ENCODE results near the gene GSDME. TPM values are rescaled to one million over a fixed set of nuclear protein-coding genes. Genes with fewer than 3 reads are reported as not detected.

The GSDME gene
- polyA plus RNA-seq, 1 of the 3 experiments (the other 2 are of a cell fraction), result 109 TPM

DNA sequence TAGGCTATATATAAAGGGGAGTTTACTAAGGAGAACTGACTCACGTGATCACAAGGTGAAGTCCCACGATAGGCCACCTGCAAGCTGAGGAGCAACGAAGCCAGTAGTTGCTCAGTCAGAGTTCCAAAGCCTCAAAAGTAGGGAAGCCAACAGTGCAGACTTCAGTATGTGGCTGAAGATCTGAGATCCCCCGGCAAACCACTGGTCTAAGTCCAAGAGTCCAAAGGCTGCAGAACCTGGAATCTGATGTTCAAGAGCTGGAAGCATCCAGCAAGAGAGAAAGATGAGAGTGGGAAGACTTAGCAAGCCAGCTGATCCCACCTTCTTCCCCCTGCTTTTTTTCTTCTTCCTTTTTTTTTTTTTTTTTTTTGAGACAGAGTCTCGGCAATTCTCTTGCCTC, 27.0 kb upstream of the GSDME start:
- Histone ChIP-seq H3K27me3 (ENCODE audit: insufficient read depth) (no peaks in the 10 kb centered on the region), H3K4me3 (ENCODE audit: low read depth in 2 of 2, low read length in 1 of 2) (no peak overlapping the region), H3K36me3 (replicated peaks in 1 of 2; ENCODE audit: control insufficient read depth in 1 of 2, insufficient read depth in 2 of 2, low read length in 1 of 2) (no peaks in the 10 kb centered on the region), H3K79me2 (ENCODE audit: insufficient read depth) (no peaks in the 10 kb centered on the region), H3K9me3 (no peaks in the 10 kb centered on the region), H3K9ac (no peak overlapping the region), H4K20me1 (ENCODE audit: insufficient read depth) (no peaks in the 10 kb centered on the region), H3K4me1 (ENCODE audit: control insufficient read depth in 1 of 2, insufficient read depth in 2 of 2, low read depth in 1 of 2, low read length in 1 of 2) (peaks cover 0 to 9% of the 10 kb centered on the region in 2 experiments; a peak in 1 of 4 replicates), H3F3A (replicated peaks; ENCODE audit: insufficient read depth) (peaks cover 4% of the 10 kb centered on the region), H3K9me2 (no peaks in the 10 kb centered on the region), H3K4me2 (no peak overlapping the region), H3K27ac (ENCODE audit: low read depth in 2 of 2, low read length in 1 of 2) (no peak overlapping the region), H2AFZ (ENCODE audit: low read depth) (no peak overlapping the region)
- ChIA-PET POLR2A (no interaction called here), CTCF (interaction anchor here (1.1 to 3.4 kb wide), 3 partner anchors 15 to 286 kb away, joined by 3 to 10 read pairs (median 4); no protein-coding TSS in a partner anchor)
- no peak for DNase-seq
- WGBS (ENCODE audit: low lambda C conversion rate), result 90% methylated on average over 5 of the region's 5 CpGs
- TF ChIP-seq CTCF (IDR thresholded peaks at IDR 0.05), result no peak
- TF ChIP-seq NFIC (IDR thresholded peaks at IDR 0.05; ENCODE audit: borderline replicate concordance), result no peak
- no peak for TF ChIP-seq YY1 (IDR thresholded peaks at IDR 0.05; ENCODE audit: low read depth)
- no peak for TF ChIP-seq CHD2 (IDR thresholded peaks at IDR 0.05; ENCODE audit: low read length, partially characterized antibody)

DNA sequence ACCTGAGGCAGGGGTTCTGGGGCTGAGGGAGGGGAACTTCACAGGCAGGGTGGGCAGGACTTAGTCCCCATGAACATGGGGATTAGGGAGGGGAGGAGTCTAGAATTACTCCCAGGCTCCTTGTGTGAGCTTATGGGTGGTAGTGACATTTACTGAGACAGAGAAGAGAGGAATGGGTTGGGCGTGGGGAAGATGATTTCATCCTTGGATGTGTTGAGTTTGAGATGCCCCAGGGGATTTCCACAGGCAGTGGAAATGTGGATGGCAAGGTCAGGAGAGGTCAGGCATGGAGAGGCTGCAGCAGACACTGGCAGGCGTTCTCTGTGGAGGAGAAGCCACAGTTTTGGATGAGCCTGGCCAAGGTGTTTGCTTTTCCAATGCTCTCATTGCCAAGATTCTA, 26.4 kb upstream of the GSDME start:
- CTCF ChIA-PET, result interaction anchor here (1.0 to 3.4 kb wide), 4 partner anchors 15 to 315 kb away, joined by 3 to 10 read pairs (median 4); no protein-coding TSS in a partner anchor
- Histone ChIP-seq H3K9me2 (no peaks in the 10 kb centered on the region), H2AFZ (ENCODE audit: low read depth) (no peak overlapping the region), H3K79me2 (ENCODE audit: insufficient read depth) (no peaks in the 10 kb centered on the region), H3K36me3 (replicated peaks in 1 of 2; ENCODE audit: control insufficient read depth in 1 of 2, insufficient read depth in 2 of 2, low read length in 1 of 2) (no peaks in the 10 kb centered on the region), H3K4me1 (ENCODE audit: control insufficient read depth in 1 of 2, insufficient read depth in 2 of 2, low read depth in 1 of 2, low read length in 1 of 2) (peaks cover 0 to 15% of the 10 kb centered on the region in 2 experiments; a peak in 1 of 4 replicates), H3K4me2 (no peak overlapping the region), H3K9ac (no peak overlapping the region), H3K27ac (ENCODE audit: low read depth in 2 of 2, low read length in 1 of 2) (no peak overlapping the region), H3K4me3 (ENCODE audit: low read depth in 2 of 2, low read length in 1 of 2) (no peak overlapping the region), H3F3A (replicated peaks; ENCODE audit: insufficient read depth) (peaks cover 4% of the 10 kb centered on the region), H4K20me1 (ENCODE audit: insufficient read depth) (no peaks in the 10 kb centered on the region), H3K9me3 (no peaks in the 10 kb centered on the region), H3K27me3 (ENCODE audit: insufficient read depth) (no peaks in the 10 kb centered on the region)
- POLR2A ChIA-PET, result no interaction called here
- DNase-seq, result no peak
- TF ChIP-seq YY1 (IDR thresholded peaks at IDR 0.05; ENCODE audit: low read depth), result no peak
- TF ChIP-seq MEF2A (IDR thresholded peaks at IDR 0.05; ENCODE audit: borderline replicate concordance, low read depth), result no peak
- no peak for TF ChIP-seq FOXM1 (IDR thresholded peaks at IDR 0.05; ENCODE audit: low read depth)
- WGBS (ENCODE audit: low lambda C conversion rate), result 76% methylated on average over 2 of the region's 2 CpGs

- Histone ChIP-seq H3K27ac (ENCODE audit: low read depth in 2 of 2, low read length in 1 of 2) (no peak overlapping the region), H3K4me1 (ENCODE audit: control insufficient read depth in 1 of 2, insufficient read depth in 2 of 2, low read depth in 1 of 2, low read length in 1 of 2) (0 out of 4 replicates have a peak, but pooled peaks cover 0 to 8% of the 10 kb centered on the region in 2 experiments), H3F3A (replicated peaks; ENCODE audit: insufficient read depth) (no peaks in the 10 kb centered on the region), H3K4me3 (ENCODE audit: low read depth in 2 of 2, low read length in 1 of 2) (no peak overlapping the region), H4K20me1 (ENCODE audit: insufficient read depth) (no peaks in the 10 kb centered on the region), H3K36me3 (replicated peaks in 1 of 2; ENCODE audit: control insufficient read depth in 1 of 2, insufficient read depth in 2 of 2, low read length in 1 of 2) (no peaks in the 10 kb centered on the region), H3K4me2 (no peak overlapping the region), H2AFZ (ENCODE audit: low read depth) (no peak overlapping the region), H3K9me3 (no peaks in the 10 kb centered on the region), H3K79me2 (ENCODE audit: insufficient read depth) (no peaks in the 10 kb centered on the region), H3K9ac (no peak overlapping the region), H3K9me2 (no peaks in the 10 kb centered on the region), H3K27me3 (ENCODE audit: insufficient read depth) (no peaks in the 10 kb centered on the region)
- CTCF ChIA-PET, result interaction anchor here (1.2 kb wide), 1 partner anchor 313 kb away, joined by 4 read pairs; no protein-coding TSS in a partner anchor
- POLR2A ChIA-PET, result no interaction called here
- 100% methylated on average over 4 of the region's 4 CpGs for WGBS (ENCODE audit: low lambda C conversion rate)
- no peak for DNase-seq
- TF ChIP-seq ELF1 (IDR thresholded peaks at IDR 0.05), result no peak
- no peak for TF ChIP-seq RCOR1 (IDR thresholded peaks at IDR 0.05; ENCODE audit: low read length)
- TF ChIP-seq, protein P1, sequence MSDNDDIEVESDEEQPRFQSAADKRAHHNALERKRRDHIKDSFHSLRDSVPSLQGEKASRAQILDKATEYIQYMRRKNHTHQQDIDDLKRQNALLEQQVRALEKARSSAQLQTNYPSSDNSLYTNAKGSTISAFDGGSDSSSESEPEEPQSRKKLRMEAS (IDR thresholded peaks at IDR 0.05; ENCODE audit: low read depth), result no peak
- no peak for TF ChIP-seq MEF2A (IDR thresholded peaks at IDR 0.05; ENCODE audit: borderline replicate concordance, low read depth)
- TF ChIP-seq, protein P2, sequence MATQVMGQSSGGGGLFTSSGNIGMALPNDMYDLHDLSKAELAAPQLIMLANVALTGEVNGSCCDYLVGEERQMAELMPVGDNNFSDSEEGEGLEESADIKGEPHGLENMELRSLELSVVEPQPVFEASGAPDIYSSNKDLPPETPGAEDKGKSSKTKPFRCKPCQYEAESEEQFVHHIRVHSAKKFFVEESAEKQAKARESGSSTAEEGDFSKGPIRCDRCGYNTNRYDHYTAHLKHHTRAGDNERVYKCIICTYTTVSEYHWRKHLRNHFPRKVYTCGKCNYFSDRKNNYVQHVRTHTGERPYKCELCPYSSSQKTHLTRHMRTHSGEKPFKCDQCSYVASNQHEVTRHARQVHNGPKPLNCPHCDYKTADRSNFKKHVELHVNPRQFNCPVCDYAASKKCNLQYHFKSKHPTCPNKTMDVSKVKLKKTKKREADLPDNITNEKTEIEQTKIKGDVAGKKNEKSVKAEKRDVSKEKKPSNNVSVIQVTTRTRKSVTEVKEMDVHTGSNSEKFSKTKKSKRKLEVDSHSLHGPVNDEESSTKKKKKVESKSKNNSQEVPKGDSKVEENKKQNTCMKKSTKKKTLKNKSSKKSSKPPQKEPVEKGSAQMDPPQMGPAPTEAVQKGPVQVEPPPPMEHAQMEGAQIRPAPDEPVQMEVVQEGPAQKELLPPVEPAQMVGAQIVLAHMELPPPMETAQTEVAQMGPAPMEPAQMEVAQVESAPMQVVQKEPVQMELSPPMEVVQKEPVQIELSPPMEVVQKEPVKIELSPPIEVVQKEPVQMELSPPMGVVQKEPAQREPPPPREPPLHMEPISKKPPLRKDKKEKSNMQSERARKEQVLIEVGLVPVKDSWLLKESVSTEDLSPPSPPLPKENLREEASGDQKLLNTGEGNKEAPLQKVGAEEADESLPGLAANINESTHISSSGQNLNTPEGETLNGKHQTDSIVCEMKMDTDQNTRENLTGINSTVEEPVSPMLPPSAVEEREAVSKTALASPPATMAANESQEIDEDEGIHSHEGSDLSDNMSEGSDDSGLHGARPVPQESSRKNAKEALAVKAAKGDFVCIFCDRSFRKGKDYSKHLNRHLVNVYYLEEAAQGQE (IDR thresholded peaks at IDR 0.05; ENCODE audit: low read depth, low read length), result no peak
- no peak for TF ChIP-seq TAF1 (IDR thresholded peaks at IDR 0.05; ENCODE audit: borderline replicate concordance, low read depth, low read length)
- no peak for TF ChIP-seq GATA2 (CRISPR knock-in tag; IDR thresholded peaks at IDR 0.05)
- TF ChIP-seq, protein P3, sequence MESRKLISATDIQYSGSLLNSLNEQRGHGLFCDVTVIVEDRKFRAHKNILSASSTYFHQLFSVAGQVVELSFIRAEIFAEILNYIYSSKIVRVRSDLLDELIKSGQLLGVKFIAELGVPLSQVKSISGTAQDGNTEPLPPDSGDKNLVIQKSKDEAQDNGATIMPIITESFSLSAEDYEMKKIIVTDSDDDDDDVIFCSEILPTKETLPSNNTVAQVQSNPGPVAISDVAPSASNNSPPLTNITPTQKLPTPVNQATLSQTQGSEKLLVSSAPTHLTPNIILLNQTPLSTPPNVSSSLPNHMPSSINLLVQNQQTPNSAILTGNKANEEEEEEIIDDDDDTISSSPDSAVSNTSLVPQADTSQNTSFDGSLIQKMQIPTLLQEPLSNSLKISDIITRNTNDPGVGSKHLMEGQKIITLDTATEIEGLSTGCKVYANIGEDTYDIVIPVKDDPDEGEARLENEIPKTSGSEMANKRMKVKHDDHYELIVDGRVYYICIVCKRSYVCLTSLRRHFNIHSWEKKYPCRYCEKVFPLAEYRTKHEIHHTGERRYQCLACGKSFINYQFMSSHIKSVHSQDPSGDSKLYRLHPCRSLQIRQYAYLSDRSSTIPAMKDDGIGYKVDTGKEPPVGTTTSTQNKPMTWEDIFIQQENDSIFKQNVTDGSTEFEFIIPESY (IDR thresholded peaks at IDR 0.05; ENCODE audit: borderline replicate concordance, low read depth), result no peak
- TF ChIP-seq EZH2phosphoT487 (IDR thresholded peaks at IDR 0.05; ENCODE audit: borderline replicate concordance, low read depth), result no peak
Measured at GRCh38 chr7:24781106-24781505, 23.8 kb upstream of the GSDME start.
